G401.6 (cell line): ENCODE measurements around the gene LTO1.

Experiments used
- FAIRE-seq: peaks from 2 replicates; lab custom pipeline; 2012; peaks lifted over from hg19 to GRCh38; lab: Jason Lieb, UNC

Gene LTO1, protein sequence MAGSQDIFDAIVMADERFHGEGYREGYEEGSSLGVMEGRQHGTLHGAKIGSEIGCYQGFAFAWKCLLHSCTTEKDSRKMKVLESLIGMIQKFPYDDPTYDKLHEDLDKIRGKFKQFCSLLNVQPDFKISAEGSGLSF

DNA sequence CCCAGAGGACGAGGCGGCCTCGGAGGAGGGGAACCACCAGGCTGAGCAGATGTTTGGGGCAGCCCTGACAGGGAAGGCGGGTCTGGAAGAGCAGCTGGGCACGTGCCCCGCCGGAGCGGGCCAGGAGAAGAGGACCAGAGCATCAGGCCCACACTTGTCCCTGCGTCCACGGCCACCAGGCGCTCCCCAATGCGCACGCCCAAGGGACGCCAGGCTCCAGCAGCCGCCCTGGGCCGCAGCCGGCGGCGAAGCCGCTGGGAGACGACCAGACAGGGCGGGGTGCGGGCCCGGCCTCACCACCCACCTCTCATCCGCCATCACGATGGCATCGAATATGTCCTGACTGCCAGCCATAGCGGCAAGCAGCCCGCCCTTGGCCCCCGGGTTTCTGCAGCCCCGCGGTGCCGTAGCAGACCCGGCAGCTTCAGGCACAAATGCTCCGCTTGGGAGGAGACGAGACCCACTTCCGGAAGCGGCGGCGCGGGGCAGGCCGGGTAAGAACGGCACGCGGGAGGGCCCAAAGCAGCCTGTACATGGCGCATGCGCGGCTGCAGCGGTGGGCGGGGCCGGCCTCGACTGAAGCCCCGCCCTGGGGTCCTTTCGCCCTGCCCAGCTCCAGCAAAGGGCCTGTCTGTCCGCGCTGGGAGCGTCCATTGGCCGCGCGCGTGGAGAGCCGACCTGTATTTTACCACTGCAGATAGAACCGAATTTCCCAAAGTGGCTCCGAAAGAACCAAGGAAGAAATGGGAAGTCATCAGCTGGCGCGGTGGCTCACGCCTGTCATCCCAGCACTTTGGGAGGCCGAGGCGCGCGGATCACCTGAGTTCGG, at the start of gene LTO1:
LTO1 (minus strand) TSS at position 468 of the 829 bp plus-strand sequence; CDS start at position 354, 114 bp downstream.
- FAIRE-seq = peak; percentile 82

DNA sequence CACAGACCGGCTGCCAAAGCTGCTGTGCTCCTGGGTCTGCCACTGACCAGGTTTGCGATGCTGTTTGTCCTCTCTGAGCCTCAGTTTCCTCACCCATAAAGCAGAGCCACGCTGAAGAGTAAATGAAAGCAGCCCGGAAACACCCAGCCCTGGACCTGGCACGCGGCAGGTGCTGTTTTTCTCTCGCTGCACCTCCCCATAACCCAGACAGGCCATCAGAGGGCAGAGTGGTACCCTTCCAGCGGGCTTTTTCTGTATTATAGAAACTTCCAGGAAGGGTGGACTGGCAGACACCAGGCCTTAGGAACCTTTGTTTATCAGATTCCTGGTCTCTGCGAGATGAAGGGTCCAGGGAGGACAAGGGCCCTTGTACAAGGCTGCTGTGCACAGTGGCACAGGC, 46.6 kb upstream of the LTO1 start:
- no peak for FAIRE-seq

DNA sequence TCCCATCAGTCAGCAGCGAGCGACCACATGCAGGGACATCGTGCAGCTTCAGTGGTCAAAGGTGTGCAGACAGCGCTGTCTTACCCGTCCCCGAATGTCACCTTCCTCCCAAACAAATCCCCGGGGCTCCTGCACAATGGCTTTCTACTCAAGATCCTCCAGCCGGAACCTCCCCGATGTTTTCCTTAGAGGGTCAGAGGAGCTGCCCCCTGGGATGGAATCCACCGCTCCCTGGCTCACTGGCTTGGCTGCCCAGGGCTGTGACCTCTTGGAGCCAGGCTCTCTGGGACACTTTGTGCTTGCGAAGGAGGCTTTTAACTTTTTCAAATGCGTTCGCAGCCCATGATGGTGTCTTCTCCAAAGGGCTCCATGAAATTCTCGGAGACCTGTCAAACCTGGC, 46.0 kb upstream of the LTO1 start:
- no peak for FAIRE-seq

DNA sequence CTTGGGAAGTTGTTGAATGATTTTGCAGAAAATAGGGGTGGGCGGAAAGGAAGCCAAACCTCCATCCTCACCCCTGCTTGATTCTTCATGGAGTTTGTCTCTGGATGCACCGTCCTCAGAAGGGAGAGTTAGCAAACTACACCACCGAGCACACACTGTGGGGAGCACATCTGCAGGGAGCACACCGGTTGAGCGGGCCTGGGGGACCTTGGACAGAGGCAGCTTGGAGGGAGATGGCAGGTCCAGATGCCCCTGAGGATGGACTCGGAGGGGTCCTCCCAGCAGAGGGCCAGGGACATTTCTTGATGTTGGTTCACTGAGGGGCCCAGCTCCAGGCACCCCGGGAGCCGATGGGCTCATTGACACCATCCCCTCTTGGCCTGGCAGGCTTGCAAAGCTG, 43.8 kb upstream of the LTO1 start:
- FAIRE-seq = no peak

DNA sequence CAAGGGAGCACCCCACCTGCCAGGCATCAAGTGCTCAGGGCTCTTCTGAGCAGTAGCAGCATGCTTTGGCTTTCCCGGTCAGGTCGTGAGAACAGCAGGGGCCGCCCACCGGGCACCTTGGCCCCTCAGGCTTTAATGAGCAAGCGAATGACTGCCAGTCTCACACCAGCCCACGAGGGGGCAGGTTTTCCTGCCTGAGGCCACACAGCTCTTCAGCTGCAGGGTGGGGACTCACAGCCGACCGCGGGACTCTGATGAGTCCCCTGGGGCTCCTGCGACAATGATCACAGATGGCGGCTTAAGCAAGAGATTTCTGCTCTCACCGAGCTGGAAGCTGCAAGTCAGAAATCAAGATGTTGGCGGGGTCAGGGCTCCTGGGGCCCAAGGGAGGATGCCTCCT, 43.0 kb upstream of the LTO1 start:
- no peak for FAIRE-seq

DNA sequence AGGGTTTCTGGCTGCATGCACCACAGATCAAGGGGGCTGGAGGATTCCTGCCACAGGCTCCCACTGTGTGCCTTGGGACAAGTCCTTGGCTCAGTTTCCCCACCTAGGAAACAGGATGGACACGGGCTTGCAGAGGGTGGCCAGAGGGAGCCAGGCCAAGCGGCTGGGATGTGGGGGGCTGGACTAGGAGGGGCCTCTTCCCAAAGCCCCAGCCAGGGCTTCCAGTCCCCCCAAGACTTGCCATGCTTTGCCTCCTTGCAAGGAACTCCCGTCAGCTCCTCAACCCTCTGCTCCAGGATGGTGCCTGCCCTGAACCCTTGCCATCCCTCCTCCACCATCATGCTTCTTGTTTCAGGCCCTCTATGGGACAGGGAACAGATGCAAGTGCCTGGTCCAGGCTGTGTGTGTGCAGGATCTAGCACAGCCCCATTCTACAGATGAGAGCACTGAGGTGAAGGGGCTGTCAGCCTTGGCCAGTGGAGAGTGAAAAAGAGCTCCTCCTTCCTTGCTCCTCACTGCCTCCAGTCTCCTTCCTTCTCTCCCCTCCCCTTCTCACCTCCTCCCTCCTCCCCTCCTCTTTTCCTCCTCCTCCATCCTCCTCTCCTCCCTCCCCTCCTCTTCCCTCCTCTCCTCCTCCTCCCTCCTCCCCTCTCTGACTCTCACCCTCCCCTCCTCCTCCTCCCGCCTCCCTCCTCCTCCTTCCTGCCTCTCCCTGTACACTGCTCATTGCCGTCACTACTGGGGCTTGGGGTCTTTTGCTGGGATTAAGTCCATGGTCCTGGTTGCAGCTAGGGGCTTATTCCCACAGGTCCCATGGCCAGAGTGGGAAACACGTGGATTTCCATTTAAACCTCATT, 42.0 kb upstream of the LTO1 start:
- no peak for FAIRE-seq

DNA sequence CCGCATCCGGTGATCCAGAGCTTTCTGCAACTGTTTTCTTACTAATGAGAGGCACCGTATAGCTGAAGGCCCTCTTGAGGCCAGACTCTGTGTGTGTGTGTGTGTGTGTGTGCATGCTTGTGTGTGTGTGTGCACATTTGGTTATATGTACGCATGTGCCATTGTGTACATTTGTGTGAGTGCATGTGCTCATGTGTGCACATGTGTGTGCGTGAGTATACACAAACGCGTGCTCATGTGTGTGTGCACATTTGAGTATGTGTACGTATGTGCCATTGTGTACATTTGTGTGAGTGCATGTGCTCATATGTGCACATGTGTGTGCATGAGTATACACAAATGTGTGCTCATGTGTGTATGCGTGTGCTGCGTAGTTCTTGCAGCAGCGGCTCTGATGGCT, 40.9 kb upstream of the LTO1 start:
- no peak for FAIRE-seq

DNA sequence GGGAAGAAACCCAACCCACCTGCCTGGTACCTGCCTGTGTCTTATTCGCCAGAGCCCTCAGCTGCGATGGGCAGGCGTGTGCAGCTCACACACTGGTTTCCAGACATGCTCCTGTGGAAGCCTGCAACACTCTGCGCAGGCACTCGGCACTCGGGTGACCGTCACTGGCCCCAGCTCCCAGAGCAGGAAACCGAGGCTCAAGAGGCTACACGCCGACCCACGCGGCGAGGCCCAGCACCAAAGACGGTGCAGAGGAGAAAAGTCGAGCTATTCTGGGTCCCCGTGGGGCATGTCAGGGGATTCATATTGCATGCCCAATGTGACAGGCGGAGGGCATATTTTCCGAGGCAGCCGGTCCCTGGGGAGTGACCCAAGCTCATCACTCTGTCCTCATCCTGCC, 40.3 kb upstream of the LTO1 start:
- no peak for FAIRE-seq

DNA sequence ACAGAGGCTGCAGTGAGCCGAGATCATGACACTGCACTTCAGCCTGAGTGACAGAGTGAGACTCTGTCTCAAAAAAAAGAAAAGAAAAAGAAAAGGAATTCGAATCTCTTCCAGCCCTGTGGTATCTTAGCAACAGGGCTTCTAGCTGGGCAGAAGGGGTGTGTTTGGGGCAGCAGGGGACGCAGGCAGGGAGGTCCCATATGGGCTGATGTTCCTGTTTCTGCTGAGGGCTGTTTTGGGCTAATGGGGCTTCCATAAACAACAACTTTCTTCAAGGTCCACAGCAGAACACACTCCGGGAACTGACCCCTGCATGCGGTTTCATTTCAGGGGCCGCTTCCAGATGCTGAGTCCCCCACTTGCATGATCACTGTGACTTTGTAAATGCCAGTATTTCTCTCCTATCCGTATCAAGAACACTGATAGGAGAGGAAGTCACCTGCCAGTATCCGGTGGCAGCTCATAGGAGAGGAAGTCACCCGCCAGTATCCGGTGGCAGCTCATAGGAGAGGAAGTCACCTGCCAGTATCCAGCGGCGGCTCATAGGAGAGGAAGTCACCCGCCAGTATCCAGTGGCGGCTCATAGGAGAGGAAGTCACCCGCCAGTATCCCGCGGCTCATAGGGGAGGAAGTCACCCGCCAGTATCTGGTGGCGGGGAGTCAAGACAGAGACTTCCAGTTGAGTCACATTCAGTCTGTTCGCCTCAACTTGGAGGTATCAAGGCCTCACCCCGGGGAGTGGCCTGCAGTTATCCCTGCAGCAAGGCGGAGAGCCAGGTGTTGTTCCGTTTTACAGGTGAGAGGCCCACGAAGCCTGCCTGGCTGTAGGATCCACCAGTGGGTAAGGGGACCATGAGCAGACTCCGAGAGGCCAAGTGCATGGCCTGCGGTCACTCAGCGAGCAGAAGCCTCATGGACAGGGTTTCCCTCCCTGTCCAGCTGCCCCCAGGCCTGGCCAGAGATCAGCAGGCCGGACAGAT, 37.0 kb upstream of the LTO1 start:
- no peak for FAIRE-seq

DNA sequence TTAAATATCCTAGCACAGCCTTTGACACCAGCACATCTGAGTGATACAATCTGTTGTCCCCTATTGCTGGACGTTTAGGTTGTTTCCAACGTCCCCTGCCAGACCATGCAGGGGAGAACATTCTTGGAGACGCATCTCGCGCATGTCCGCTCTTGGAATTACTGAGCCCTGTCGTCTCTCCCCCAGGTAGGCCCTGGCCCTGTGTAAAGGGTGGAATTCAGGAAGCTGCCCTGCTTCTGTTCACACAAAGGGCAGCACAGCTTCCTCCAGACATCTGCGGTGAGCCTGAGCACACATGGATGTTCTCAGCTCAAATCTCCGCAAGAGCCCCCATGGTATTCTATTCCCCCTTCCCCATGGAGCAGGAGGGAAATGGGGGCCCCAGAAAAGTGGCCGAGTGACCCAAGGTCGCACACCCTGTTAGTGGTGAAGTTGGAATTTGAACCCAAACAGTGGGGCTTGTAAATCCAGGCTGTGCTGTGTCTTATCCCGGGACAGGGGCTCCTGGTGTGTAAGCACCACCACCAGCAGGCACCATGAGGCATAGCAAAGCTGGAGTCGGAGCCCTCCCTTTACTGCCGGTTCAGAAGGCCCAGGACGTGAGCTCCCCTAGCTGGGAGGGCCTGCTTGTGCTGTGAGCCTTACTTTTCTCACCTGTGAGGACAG, 33.7 kb upstream of the LTO1 start:
- no peak for FAIRE-seq

DNA sequence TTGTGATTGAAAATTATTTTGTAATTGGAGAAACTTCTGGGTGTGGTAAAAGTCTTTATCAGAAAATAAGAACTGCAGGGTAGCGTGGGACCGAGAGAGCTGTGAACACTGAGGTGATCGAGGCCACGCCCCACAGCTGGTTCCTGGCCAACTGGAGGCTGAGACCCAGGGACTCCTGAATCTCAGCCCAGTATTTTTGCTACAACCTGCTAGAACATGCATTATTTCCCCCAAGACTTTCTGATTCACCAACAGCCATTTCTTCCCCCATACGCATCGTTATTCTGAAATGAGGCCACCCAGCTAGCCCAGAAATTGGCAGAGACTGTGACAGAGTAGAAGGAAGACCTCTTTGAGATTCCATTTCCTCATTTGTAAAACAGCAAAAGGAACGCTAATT, 32.0 kb upstream of the LTO1 start:
- no peak for FAIRE-seq

DNA sequence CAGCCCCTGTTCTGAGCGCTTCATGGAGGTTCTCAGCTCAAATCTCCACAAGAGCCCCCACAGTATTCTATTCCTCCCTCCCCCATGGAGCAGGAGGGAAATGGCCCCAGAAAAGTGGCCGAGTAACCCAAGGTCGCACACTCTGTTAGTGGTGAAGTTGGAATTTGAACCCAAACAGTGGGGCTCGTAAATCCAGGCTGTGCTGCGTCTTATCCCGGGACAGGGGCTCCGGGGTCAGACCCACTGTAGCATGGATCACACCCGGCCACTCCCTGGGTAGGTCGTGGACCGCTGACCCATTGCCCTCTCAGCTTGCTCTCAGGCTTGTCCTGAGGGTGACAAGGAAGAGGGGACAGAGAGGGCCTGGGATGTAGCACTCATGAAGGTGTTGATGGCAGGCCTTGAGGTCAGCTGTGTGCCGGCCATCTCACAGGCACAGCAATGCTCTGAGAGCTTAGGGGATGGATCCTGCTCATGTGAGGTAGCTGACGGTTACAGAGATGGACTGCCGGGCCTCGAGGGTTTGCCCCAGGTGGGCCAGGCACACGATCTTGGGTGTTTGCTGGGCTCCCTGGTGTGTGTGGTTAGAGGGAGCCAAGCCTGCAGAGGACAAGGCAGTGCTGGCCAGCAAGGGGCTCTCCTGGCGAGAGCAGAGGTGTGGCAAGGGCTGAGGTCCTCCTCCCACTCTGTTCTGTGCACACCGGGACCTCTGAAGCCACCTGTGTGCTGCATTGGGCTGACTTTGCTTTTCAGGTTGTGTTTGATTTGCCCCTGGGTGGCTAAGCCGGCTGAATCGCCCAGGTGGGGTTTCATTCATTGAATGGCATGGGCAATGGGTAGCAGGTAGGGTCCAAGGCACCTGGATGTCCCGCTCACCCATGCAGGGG, 31.0 kb upstream of the LTO1 start:
- FAIRE-seq = no peak

DNA sequence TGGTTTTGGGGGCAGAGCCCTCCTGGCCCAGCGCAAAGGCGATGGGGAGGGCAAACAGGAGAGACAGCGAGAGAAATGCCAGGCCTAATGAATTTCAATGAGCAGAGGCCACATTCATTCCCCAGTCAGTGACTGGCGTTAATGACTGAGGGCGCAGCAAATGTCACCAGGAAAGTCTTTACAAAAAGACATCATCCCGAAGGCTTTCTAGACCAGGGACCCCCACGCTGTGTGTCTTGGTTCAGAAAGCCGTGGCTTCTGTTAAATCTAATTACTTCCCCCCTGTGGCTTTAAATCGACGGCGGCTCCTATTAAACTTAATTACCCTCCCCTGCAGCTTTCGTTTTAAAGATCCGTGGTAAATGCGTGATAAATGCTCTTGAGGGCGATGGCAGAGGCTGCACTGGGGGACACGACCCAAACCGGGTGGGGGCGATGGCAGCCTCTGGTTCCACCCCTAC, 30.2 kb upstream of the LTO1 start:
- no peak for FAIRE-seq

DNA sequence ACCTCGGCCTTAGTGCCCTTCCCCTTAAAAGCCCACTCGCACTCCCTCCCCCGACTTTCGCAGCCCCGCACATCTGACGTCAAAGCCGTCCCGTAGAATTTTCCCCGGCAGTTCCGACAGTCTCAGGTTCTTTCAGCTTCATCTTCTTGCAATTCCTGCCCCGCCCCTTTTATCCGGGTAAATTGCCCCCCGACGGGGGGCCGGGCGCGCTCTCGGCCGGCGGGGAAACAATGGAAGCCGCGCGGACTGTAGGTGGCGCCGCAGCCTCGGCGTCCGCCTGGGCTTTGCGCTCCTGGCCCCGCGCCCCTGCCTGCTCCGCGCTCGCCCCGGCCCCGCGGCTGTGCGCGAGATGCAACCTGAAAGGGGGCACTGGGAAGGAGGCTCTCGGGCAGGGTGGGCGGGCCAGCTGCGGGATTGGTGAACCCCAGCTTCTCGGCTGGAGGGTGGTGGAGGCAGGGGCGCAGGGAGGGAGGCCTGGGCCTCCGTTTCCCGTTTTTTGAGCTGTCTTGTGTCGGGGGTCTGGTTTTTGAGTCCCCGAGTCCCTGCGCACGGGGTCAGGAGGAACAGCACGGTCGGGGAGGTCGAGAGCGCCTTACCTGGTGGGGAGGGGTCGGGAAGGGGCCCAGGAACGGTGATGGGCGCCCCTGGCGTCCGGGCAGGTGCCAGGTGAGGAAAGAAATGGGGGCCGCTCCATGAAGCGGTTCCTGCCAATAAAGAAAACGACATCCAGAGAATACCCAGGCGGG, 29.5 kb upstream of the LTO1 start:
- FAIRE-seq = no peak

DNA sequence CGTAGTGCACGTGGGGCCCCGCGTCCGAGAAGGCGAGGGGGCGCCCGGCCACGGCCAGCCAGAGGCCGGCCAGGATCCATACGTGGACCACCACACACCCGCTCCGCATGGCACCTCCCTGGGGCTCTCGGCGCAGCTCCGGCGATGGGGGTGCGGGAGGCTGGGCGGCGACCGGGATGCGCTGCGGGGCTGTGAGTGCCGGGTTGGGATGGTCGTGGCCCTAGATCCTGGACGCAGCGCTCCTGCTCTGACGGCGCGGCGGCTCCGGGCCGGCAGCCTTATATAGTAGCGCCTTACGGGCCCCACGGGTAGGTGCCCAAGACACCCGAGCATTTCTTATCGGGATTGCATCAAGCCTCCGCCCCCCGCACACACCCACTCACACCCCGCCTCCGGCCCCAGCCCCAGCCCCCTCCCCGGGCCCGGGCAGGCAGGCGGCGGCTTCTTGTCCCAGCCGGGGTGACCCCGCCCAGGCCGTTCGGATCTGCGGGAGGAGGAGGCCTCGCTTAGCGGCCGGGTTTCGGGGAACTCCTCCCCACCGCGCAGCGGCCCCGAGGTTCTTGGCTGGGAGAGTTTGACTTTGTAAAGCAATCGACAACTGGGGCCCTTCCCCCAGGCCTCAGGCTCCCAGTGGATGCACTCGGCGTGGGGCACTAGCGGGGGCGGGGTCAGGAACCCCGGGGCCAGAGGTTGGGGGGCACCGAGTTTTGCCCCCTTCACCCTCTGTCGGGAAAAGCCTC, 28.8 kb upstream of the LTO1 start, which contains the start of gene FGF19:
FGF19 (minus strand) TSS at position 255 of the 740 bp plus-strand sequence; CDS start at position 109, 146 bp downstream.
- FAIRE-seq = no peak

DNA sequence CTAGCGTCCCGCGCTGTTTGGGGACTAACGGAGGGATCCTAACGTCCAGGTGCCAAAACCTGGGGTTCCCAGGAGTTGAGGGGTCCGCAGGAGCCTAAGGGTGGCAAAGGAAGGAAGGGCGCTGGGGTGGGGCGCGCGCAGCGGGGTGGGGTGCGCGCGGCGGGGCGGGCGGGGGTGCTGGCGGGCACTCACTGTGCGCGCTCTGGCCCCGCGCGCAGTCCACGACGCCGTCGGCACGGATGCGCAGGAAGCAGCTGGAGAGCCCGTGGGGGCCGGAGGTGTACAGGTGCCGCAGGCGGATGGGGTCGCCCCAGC, 28.3 kb upstream of the LTO1 start:
- FAIRE-seq = no peak

DNA sequence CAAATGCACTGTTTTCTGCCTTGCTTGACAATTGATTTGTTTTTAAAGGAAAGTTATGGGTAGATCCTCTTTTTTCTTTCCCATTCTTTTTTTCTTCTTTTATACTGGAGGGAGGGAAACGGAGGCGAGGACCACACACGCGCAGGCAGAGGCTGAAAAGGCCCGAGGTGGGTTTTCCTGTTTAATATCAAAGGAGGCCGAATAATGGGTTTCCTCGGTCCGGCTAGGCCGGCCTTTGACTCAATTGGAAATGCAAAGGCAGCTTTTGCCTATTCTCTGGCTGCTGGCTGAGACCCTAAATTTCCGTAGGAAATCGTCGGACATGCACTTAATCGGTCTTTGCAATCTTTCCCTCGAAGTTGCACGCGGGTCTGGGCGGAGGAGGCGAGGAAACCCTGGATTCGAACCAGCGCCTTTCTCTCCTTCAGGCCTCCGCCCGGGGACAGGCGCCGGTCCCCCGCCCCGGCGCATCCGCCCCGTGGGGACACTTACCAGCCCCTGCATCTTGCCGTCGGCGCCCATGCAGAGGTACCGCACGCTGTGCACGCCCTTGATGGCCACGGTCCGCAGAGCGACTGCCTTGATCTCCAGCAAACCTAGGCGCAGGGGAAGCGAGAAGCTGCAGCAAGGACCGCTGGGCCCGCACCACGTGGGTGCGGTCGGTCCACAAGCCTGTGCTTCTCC, 27.8 kb upstream of the LTO1 start:
- no peak for FAIRE-seq

DNA sequence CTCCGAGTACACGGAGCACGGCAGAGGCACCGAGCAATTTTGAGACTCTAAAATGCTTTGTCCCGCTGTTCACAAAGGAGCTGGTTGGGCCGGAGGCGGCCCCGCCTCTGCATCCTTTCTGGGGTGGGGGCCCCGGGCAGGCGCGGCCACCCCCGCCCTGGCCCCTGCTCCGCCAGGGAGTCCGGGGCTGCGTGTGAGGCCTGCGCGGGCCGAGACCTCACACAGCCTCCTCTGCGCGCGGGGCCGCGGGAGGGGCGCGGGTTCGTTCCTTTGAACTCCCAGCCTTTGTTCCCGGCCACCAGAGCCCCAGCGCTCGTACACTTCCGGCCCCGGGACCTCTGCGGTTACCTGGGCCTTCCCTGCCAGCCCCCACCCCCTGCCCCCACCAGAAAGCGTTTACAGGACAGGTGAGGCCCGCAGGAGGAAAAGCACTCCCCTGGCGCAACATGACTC, 27.1 kb upstream of the LTO1 start:
- FAIRE-seq = no peak
